ENCODE data around the gene C4BPA.

C4BPA gene

DNA sequence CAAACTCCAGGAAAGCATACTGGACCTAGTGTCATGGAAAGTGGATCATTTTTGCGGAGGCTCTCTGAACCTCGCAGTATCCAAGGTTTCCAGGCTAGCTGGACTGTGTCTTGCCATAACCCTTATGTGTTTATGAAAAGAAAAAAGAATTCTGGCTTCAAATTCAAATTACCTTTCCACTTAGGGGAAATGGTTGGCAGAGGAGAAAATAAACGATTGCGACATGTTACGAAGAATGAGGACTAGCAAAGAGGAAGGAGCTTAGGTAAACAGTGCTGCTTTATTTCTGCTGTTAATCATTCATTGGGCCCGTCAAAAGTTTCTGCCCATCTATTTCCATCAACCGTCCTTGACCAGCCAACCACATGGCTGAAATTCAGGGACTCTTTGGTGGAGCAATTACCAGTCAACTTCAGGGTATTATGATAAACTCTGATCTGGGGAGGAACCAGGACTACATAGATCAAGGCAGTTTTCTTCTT, at the start of gene C4BPA:
Gene C4BPA (plus strand): TSS at position 342 of the 482 bp plus-strand sequence. CDS start 8,793 bp downstream, outside the sequence.
- H3K9ac ChIP-seq (ENCODE audit: insufficient read length, low read depth), result no peak within 1 kb of the TSS
- TF ChIP-seq ZNF274 (IDR thresholded peaks at IDR 0.05; ENCODE audit: low read depth, low read length), result no peak
- TF ChIP-seq YY1 (IDR thresholded peaks at IDR 0.05; ENCODE audit: insufficient read depth, insufficient read length), result no peak
- no peak for TF ChIP-seq SUZ12 (IDR thresholded peaks at IDR 0.05; ENCODE audit: extremely low read depth, insufficient read depth, insufficient read length)
- H3K27me3 ChIP-seq (ENCODE audit: insufficient read depth, insufficient read length), result no peaks in the 10 kb centered on the region
- no peak within 1 kb of the TSS for H3K4me3 ChIP-seq (ENCODE audit: insufficient read length, low read depth)
- H3K36me3 ChIP-seq (ENCODE audit: insufficient read depth, insufficient read length, low read length), result no peaks in the 10 kb centered on the region
- H3K9me3 ChIP-seq (ENCODE audit: insufficient read depth, low read length), result peaks cover 4% of the 10 kb centered on the region; the same call in 1 of the 2 replicates
- no peak for DNase-seq (ENCODE audit: low read depth, low spot score)
- H3K4me1 ChIP-seq (ENCODE audit: insufficient read depth, insufficient read length), result no peaks in the 10 kb centered on the region

GRCh38 chr1:207054491-207054890, 49.5 kb upstream of the C4BPA start:
- Histone ChIP-seq H3K9me3 (ENCODE audit: insufficient read depth, low read length) (no peaks in the 10 kb centered on the region), H3K27me3 (ENCODE audit: insufficient read depth, insufficient read length) (no peaks in the 10 kb centered on the region), H3K4me3 (ENCODE audit: insufficient read length, low read depth) (no peak overlapping the region), H3K36me3 (ENCODE audit: insufficient read depth, insufficient read length, low read length) (peaks cover 1% of the 10 kb centered on the region), H3K4me1 (ENCODE audit: insufficient read depth, insufficient read length) (no peaks in the 10 kb centered on the region), H3K9ac (ENCODE audit: insufficient read length, low read depth) (no peak overlapping the region)
- no peak for DNase-seq (ENCODE audit: low read depth, low spot score)
- no peak for TF ChIP-seq YY1 (IDR thresholded peaks at IDR 0.05; ENCODE audit: insufficient read depth, insufficient read length)
- TF ChIP-seq ZNF274 (IDR thresholded peaks at IDR 0.05; ENCODE audit: low read depth, low read length), result no peak
- TF ChIP-seq SUZ12 (IDR thresholded peaks at IDR 0.05; ENCODE audit: extremely low read depth, insufficient read depth, insufficient read length), result no peak

DNA sequence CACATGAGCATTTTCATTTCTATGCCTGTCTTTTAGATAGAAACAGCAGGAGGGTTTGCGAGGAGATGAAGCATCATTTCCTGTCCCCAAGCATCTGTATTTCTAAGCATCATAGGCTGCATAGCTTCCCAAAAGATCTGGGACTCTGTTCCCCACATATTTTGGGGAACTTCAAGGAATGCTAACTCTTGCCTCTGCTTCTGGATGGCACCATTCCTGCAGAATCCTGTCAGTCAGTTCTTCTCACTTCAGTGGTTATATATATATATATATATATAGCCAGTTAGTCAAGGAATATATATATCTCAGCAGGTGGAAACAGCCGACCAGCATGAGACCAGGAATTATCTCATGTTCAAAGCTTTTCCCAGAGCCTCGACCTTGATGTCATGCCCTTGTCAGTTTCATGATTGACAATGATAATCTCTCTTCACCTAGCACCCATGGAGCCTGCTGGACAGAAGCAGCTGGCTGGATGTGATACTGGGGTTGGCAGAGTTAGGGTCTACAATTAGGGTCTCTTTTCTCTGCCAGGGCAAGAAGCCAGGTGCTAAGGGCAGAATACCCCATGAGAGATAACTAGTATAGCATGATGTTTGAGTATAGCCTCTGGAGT, 48.5 kb upstream of the C4BPA start:
- DNase-seq (ENCODE audit: low read depth, low spot score), result no peak
- no peak for TF ChIP-seq ZNF274 (IDR thresholded peaks at IDR 0.05; ENCODE audit: low read depth, low read length)
- no peak for TF ChIP-seq YY1 (IDR thresholded peaks at IDR 0.05; ENCODE audit: insufficient read depth, insufficient read length)
- no peak overlapping the region for H3K9ac ChIP-seq (ENCODE audit: insufficient read length, low read depth)
- H3K9me3 ChIP-seq (ENCODE audit: insufficient read depth, low read length), result no peaks in the 10 kb centered on the region
- no peak overlapping the region for H3K4me3 ChIP-seq (ENCODE audit: insufficient read length, low read depth)
- no peaks in the 10 kb centered on the region for H3K4me1 ChIP-seq (ENCODE audit: insufficient read depth, insufficient read length)
- no peaks in the 10 kb centered on the region for H3K36me3 ChIP-seq (ENCODE audit: insufficient read depth, insufficient read length, low read length)
- no peaks in the 10 kb centered on the region for H3K27me3 ChIP-seq (ENCODE audit: insufficient read depth, insufficient read length)

DNA sequence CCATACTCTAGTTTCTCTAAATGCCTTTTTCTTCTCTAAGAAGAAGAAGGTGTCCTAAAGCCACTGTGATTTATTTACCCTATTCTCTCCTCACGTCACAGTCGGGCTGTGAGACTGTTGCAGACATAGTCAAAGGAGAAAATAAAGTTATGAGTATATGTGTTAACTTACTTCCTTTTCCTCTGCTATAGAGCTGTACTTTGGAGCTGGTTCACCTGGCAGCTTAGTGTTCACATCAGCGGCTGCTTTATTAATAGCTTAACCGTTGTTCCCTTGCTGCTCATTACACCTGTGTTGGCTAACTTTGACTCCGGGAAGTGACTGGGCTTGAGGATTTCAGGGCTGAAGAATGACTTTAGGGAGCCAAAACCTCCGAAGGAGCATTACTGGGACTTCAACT, 47.4 kb upstream of the C4BPA start:
- DNase-seq (ENCODE audit: low read depth, low spot score), result no peak
- no peaks in the 10 kb centered on the region for H3K27me3 ChIP-seq (ENCODE audit: insufficient read depth, insufficient read length)
- H3K36me3 ChIP-seq (ENCODE audit: insufficient read depth, insufficient read length, low read length), result peaks cover under 1% of the 10 kb centered on the region
- TF ChIP-seq ZNF274 (IDR thresholded peaks at IDR 0.05; ENCODE audit: low read depth, low read length) (no peak), YY1 (IDR thresholded peaks at IDR 0.05; ENCODE audit: insufficient read depth, insufficient read length) (no peak), SUZ12 (IDR thresholded peaks at IDR 0.05; ENCODE audit: extremely low read depth, insufficient read depth, insufficient read length) (no peak)
- no peaks in the 10 kb centered on the region for H3K4me1 ChIP-seq (ENCODE audit: insufficient read depth, insufficient read length)
- no peak overlapping the region for H3K4me3 ChIP-seq (ENCODE audit: insufficient read length, low read depth)
- no peaks in the 10 kb centered on the region for H3K9me3 ChIP-seq (ENCODE audit: insufficient read depth, low read length)
- no peak overlapping the region for H3K9ac ChIP-seq (ENCODE audit: insufficient read length, low read depth)

GRCh38 chr1:207058252-207058651, 45.8 kb upstream of the C4BPA start:
- Histone ChIP-seq H3K27me3 (ENCODE audit: insufficient read depth, insufficient read length) (no peaks in the 10 kb centered on the region), H3K9me3 (ENCODE audit: insufficient read depth, low read length) (no peaks in the 10 kb centered on the region), H3K4me1 (ENCODE audit: insufficient read depth, insufficient read length) (no peaks in the 10 kb centered on the region), H3K4me3 (ENCODE audit: insufficient read length, low read depth) (no peak overlapping the region), H3K9ac (ENCODE audit: insufficient read length, low read depth) (no peak overlapping the region), H3K36me3 (ENCODE audit: insufficient read depth, insufficient read length, low read length) (peaks cover 16% of the 10 kb centered on the region)
- TF ChIP-seq YY1 (IDR thresholded peaks at IDR 0.05; ENCODE audit: insufficient read depth, insufficient read length) (no peak), SUZ12 (IDR thresholded peaks at IDR 0.05; ENCODE audit: extremely low read depth, insufficient read depth, insufficient read length) (no peak), ZNF274 (IDR thresholded peaks at IDR 0.05; ENCODE audit: low read depth, low read length) (no peak)
- DNase-seq (ENCODE audit: low read depth, low spot score), result no peak

DNA sequence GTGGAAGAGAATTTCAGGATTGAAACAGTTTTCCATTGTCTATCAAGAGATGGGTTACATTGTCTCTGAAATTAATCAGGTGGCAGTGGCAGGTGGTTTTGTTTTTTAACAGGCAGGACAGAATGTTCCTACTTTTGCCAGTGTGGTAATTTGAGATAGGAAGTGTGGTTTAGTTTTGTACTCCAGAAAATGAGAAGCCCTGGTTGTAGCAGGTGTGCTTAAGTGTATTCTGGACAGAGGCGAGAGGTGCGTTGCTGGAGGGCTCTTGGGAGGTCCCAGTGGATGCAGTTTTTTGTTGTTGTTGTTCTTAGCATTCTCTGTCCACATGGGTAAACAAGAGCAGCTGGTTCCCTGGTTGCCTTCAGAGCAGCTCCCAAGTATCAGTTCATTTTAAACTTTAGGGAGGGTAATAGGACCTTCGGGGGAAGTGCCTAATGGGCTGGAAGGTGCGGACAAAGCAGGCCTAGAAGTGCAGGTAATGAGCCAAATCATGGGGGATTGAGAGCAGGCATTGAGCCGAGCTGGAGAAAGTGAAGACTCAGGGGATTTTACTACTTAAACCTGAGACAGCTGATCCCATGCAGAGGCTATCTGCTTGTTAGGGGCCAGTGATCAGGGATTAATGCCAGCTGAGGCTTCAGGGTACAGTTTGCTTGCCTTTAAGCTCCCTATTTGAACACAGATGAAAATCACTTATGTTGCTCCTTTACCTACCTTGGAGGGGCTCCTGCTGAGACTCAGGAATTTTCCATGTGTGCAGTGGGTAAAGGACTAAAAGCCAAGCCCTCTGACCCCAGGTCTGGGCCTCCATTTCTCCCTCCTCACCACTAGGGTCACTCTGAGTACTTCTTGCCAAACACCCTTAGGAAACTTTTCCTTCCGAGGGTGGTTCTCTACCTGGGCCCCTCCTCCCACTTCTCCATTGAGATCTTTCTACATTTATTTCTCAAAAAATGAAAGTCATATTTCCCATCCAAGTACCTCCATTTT, 44.9 kb upstream of the C4BPA start:
- Histone ChIP-seq H3K4me1 (ENCODE audit: insufficient read depth, insufficient read length) (no peaks in the 10 kb centered on the region), H3K36me3 (ENCODE audit: insufficient read depth, insufficient read length, low read length) (peaks cover 25% of the 10 kb centered on the region), H3K9me3 (ENCODE audit: insufficient read depth, low read length) (no peaks in the 10 kb centered on the region), H3K4me3 (ENCODE audit: insufficient read length, low read depth) (no peak overlapping the region), H3K9ac (ENCODE audit: insufficient read length, low read depth) (no peak overlapping the region), H3K27me3 (ENCODE audit: insufficient read depth, insufficient read length) (no peaks in the 10 kb centered on the region)
- DNase-seq (ENCODE audit: low read depth, low spot score), result no peak
- TF ChIP-seq ZNF274 (IDR thresholded peaks at IDR 0.05; ENCODE audit: low read depth, low read length) (no peak), YY1 (IDR thresholded peaks at IDR 0.05; ENCODE audit: insufficient read depth, insufficient read length) (no peak), SUZ12 (IDR thresholded peaks at IDR 0.05; ENCODE audit: extremely low read depth, insufficient read depth, insufficient read length) (no peak)

DNA sequence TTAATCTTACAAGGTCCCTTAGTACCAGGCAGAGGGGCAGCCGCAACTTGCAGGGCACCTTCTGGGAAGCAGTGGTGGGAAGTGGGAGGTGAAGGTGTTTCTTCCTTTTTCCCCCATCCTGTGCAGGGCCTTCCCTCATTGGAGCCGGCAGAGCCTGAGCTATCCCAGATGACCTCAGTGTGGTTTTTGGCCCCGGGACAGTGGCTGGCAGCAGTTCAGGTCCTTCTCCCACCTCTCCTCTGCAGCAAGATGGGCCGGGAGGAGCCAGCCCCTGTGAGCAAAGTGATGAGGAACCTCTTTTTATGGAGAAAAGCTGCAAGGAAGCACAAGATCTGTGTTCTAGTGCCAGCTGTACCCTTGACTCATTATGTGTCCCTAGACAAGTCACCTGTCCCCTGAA, 44.2 kb upstream of the C4BPA start:
- H3K27me3 ChIP-seq (ENCODE audit: insufficient read depth, insufficient read length), result no peaks in the 10 kb centered on the region
- H3K36me3 ChIP-seq (ENCODE audit: insufficient read depth, insufficient read length, low read length), result peaks cover 28% of the 10 kb centered on the region
- H3K9ac ChIP-seq (ENCODE audit: insufficient read length, low read depth), result no peak overlapping the region
- no peaks in the 10 kb centered on the region for H3K4me1 ChIP-seq (ENCODE audit: insufficient read depth, insufficient read length)
- DNase-seq (ENCODE audit: low read depth, low spot score), result no peak
- H3K4me3 ChIP-seq (ENCODE audit: insufficient read length, low read depth), result no peak overlapping the region
- TF ChIP-seq ZNF274 (IDR thresholded peaks at IDR 0.05; ENCODE audit: low read depth, low read length), result no peak
- TF ChIP-seq YY1 (IDR thresholded peaks at IDR 0.05; ENCODE audit: insufficient read depth, insufficient read length), result no peak
- no peak for TF ChIP-seq SUZ12 (IDR thresholded peaks at IDR 0.05; ENCODE audit: extremely low read depth, insufficient read depth, insufficient read length)
- H3K9me3 ChIP-seq (ENCODE audit: insufficient read depth, low read length), result no peaks in the 10 kb centered on the region
